Stomach (tissue), 4 donors: Measurements from ENCODE around the gene SART1.

ENCODE experiments used
- EP300 ChIP-seq: sonication (generic); formaldehyde crosslinking; IDR thresholded peaks from one replicate; pipeline ENCODE4 v1.6.1; 2017; ENCODE audit warnings: antibody characterized with exemption
- TF ChIP-seq, protein P1 (sequence below), 7 experiments: fragments of 450-650 bp in 4 of 7; fragments of 200-600 bp in 3 of 7; sonication (generic) in 3 of 7; IDR thresholded peaks; one replicate each; pipeline ENCODE4 v1.5.1; 2016 to 2019; ENCODE audit warnings: antibody characterized with exemption in 7 of 7, control low read depth in 2 of 7, mild to moderate bottlenecking in 1 of 7

DNA sequence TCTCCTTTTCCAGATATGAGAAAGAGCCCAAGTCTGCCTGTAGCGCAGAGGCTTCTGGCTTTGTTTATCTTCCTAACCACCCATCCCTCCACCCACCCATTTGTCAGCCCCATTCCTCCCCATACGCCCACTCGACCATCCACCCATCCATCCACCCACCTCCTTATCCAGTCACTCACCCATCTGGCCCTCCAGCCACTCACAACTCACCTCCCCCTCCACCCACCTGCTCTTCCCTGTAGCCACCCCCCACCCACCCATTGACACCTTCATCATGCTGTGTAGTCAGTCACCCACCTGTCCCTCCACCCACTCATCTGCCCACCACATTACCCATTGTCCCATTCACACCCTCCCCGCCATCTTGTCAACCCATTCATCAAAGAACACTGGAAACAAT lies 55.8 kb downstream of the SART1 start:
- TF ChIP-seq, protein P1, sequence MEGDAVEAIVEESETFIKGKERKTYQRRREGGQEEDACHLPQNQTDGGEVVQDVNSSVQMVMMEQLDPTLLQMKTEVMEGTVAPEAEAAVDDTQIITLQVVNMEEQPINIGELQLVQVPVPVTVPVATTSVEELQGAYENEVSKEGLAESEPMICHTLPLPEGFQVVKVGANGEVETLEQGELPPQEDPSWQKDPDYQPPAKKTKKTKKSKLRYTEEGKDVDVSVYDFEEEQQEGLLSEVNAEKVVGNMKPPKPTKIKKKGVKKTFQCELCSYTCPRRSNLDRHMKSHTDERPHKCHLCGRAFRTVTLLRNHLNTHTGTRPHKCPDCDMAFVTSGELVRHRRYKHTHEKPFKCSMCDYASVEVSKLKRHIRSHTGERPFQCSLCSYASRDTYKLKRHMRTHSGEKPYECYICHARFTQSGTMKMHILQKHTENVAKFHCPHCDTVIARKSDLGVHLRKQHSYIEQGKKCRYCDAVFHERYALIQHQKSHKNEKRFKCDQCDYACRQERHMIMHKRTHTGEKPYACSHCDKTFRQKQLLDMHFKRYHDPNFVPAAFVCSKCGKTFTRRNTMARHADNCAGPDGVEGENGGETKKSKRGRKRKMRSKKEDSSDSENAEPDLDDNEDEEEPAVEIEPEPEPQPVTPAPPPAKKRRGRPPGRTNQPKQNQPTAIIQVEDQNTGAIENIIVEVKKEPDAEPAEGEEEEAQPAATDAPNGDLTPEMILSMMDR (IDR thresholded peaks at IDR 0.05) = no peak
- TF ChIP-seq EP300 = no peak
